ENCODE results near the gene ATR. TPM values are rescaled to one million over a fixed set of nuclear protein-coding genes. Genes with fewer than 3 reads are reported as not detected.
"Not testable (repeated sequence)": the region's sequence is repeated elsewhere in the genome, so short reads cannot be mapped to it uniquely, and the experiment has no call there.

Gene ATR
- total RNA-seq, 1 experiment from 2014 or later, result 33.3 TPM

- Histone ChIP-seq H3K27ac (no peak overlapping the region), H3K9me3 (ENCODE audit: insufficient read depth, low read depth) (no peaks in the 10 kb centered on the region), H2AFZ (no peak overlapping the region), H3K27me3 (ENCODE audit: insufficient read depth, low read depth) (no peaks in the 10 kb centered on the region), H3K4me3 (peak overlapping the region; percentile 80), H4K20me1 (ENCODE audit: insufficient read depth) (no peaks in the 10 kb centered on the region), H3K4me2 (peak overlapping the region; percentile 84), H3K36me3 (ENCODE audit: low read depth) (peaks cover 10% of the 10 kb centered on the region; the same call in 1 of the 2 replicates), H3F3A (ENCODE audit: insufficient read depth, low read depth) (peaks cover 22% of the 10 kb centered on the region), H3K79me2 (ENCODE audit: low read depth) (peaks cover 66% of the 10 kb centered on the region), H3K4me1 (replicated peaks; ENCODE audit: insufficient read depth) (peaks cover 27% of the 10 kb centered on the region), H3K9me2 (ENCODE audit: insufficient read depth) (no peaks in the 10 kb centered on the region)
- ChIA-PET POLR2A (ENCODE audit: unreplicated experiment) (interaction anchor here (0.6 kb wide), 1 partner anchor 120 kb away, joined by 14 read pairs; no protein-coding TSS in a partner anchor), CTCF (no interaction called here)
- BruUV-seq (replicated peaks), result no TSS peak
- intact Hi-C loops (cut with micrococcal nuclease; ENCODE audit: unreplicated experiment), result loop anchor here (2.0 to 10.0 kb wide), 4 partner anchors 55 to 556 kb away; partner anchors contain the start of genes ATR and U2SURP
- TF ChIP-seq, protein P1, sequence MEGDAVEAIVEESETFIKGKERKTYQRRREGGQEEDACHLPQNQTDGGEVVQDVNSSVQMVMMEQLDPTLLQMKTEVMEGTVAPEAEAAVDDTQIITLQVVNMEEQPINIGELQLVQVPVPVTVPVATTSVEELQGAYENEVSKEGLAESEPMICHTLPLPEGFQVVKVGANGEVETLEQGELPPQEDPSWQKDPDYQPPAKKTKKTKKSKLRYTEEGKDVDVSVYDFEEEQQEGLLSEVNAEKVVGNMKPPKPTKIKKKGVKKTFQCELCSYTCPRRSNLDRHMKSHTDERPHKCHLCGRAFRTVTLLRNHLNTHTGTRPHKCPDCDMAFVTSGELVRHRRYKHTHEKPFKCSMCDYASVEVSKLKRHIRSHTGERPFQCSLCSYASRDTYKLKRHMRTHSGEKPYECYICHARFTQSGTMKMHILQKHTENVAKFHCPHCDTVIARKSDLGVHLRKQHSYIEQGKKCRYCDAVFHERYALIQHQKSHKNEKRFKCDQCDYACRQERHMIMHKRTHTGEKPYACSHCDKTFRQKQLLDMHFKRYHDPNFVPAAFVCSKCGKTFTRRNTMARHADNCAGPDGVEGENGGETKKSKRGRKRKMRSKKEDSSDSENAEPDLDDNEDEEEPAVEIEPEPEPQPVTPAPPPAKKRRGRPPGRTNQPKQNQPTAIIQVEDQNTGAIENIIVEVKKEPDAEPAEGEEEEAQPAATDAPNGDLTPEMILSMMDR (conservative IDR thresholded peaks at IDR 0.05), result no peak
- TF ChIP-seq EZH2 (IDR thresholded peaks at IDR 0.05; ENCODE audit: low read depth), result no peak
- DNase-seq, result no peak
Observed at GRCh38 chr3:142445816-142446254, 132.7 kb downstream of the ATR start.

- H3K9me2 ChIP-seq (ENCODE audit: insufficient read depth), result no peaks in the 10 kb centered on the region
- ChIA-PET POLR2A (ENCODE audit: unreplicated experiment) (no interaction called here), CTCF (no interaction called here)
- TF ChIP-seq, protein P1 (conservative IDR thresholded peaks at IDR 0.05), result no peak
- no peak for TF ChIP-seq EZH2 (IDR thresholded peaks at IDR 0.05; ENCODE audit: low read depth)
- H3F3A ChIP-seq (ENCODE audit: insufficient read depth, low read depth), result peaks cover 25% of the 10 kb centered on the region
- intact Hi-C loops (cut with micrococcal nuclease; ENCODE audit: unreplicated experiment), result loop anchor here (10.0 kb wide), 2 partner anchors 130 to 320 kb away; partner anchors contain the start of gene ATR
- no TSS peak for BruUV-seq (replicated peaks)
- no peak for DNase-seq
- H3K4me2 ChIP-seq, result no peak overlapping the region
- no peak overlapping the region for H3K27ac ChIP-seq
- no peaks in the 10 kb centered on the region for H4K20me1 ChIP-seq (ENCODE audit: insufficient read depth)
- H3K79me2 ChIP-seq (ENCODE audit: low read depth), result peaks cover 74% of the 10 kb centered on the region
- H3K4me1 ChIP-seq (replicated peaks; ENCODE audit: insufficient read depth), result peaks cover 36% of the 10 kb centered on the region
- H3K9me3 ChIP-seq (ENCODE audit: insufficient read depth, low read depth), result no peaks in the 10 kb centered on the region
- no peak overlapping the region for H2AFZ ChIP-seq
- H3K27me3 ChIP-seq (ENCODE audit: insufficient read depth, low read depth), result no peaks in the 10 kb centered on the region
- H3K4me3 ChIP-seq, result no peak overlapping the region
- H3K36me3 ChIP-seq (ENCODE audit: low read depth), result no peaks in the 10 kb centered on the region
Observed at GRCh38 chr3:142444343-142444742, 134.2 kb downstream of the ATR start.

DNA sequence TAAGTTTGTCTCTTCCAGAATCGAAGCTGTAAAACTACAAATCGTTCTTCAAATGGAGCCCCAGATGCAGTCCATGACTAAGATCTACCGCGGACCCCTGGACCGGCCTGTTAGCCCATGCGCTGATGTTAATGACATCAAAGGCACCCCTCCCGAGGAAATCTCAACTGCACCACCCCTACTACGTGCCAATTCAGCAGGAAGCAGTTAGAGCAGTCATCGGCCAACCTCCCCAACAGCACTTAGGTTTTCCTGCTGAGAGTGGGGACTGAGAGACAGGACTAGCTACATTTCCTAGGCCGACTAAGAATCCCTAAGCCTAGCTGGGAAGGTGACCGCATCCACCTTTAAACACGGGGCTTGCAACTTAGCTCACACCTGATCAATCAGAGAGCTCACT lies 135.5 kb downstream of the ATR start:
- H3F3A ChIP-seq (ENCODE audit: insufficient read depth, low read depth), result peaks cover 23% of the 10 kb centered on the region
- peaks cover 44% of the 10 kb centered on the region for H3K4me1 ChIP-seq (replicated peaks; ENCODE audit: insufficient read depth)
- H3K27ac ChIP-seq; BruUV-seq (replicated peaks); H4K20me1 ChIP-seq (ENCODE audit: insufficient read depth); CTCF ChIA-PET; H2AFZ ChIP-seq; H3K4me2 ChIP-seq; DNase-seq; H3K9me3 ChIP-seq (ENCODE audit: insufficient read depth, low read depth); POLR2A ChIA-PET (ENCODE audit: unreplicated experiment); H3K36me3 ChIP-seq (ENCODE audit: low read depth); H3K9me2 ChIP-seq (ENCODE audit: insufficient read depth); H3K4me3 ChIP-seq; H3K27me3 ChIP-seq (ENCODE audit: insufficient read depth, low read depth): not testable (repeated sequence)
- intact Hi-C loops (cut with micrococcal nuclease; ENCODE audit: unreplicated experiment), result loop anchor here (10.0 kb wide), 2 partner anchors 132 to 318 kb away; partner anchors contain the start of gene ATR
- H3K79me2 ChIP-seq (ENCODE audit: low read depth), result peaks cover 83% of the 10 kb centered on the region

GRCh38 chr3:142439499-142440220 lies 138.9 kb downstream of the ATR start:
- peaks cover 85% of the 10 kb centered on the region for H3K79me2 ChIP-seq (ENCODE audit: low read depth)
- H4K20me1 ChIP-seq (ENCODE audit: insufficient read depth); H3K9me2 ChIP-seq (ENCODE audit: insufficient read depth); H3K36me3 ChIP-seq (ENCODE audit: low read depth); H3K27me3 ChIP-seq (ENCODE audit: insufficient read depth, low read depth); BruUV-seq (replicated peaks); H3K9me3 ChIP-seq (ENCODE audit: insufficient read depth, low read depth); H2AFZ ChIP-seq; POLR2A ChIA-PET (ENCODE audit: unreplicated experiment); CTCF ChIA-PET: not testable (repeated sequence)
- H3K27ac ChIP-seq, result peak overlapping the region; percentile 69
- intact Hi-C loops (cut with micrococcal nuclease; ENCODE audit: unreplicated experiment), result loop anchor here (1.0 to 10.0 kb wide), 3 partner anchors 9 to 315 kb away; partner anchors contain the start of genes ATR and XRN1
- DNase-seq, result peak; percentile 84 to 85
- H3F3A ChIP-seq (ENCODE audit: insufficient read depth, low read depth), result peaks cover 21% of the 10 kb centered on the region
- H3K4me1 ChIP-seq (replicated peaks; ENCODE audit: insufficient read depth), result peaks cover 35% of the 10 kb centered on the region
- peak overlapping the region; percentile 88 for H3K4me2 ChIP-seq
- H3K4me3 ChIP-seq, result peak overlapping the region; percentile 54; the same call in 1 of the 2 replicates

DNA sequence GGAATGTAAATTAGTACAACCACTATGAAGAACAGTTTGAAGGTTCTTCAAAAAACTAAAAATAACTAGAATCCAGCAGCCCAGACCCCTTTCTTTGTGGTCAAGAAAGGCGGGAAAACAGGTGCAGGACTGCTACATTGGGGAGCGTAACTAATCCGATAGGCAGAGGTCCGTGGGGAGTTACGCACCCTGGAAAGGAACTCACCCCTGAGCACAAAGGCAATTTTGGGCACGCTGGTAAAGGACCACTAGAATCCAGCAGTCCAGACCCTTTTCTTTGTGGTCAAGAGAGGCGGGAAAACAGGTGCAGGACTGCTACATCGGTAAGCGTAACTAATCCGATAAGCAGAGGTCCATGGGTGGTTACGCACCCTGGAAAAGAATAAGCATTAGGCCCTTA lies 140.4 kb downstream of the ATR start:
- DNase-seq; H3K9me2 ChIP-seq (ENCODE audit: insufficient read depth); H3K36me3 ChIP-seq (ENCODE audit: low read depth); H3K9me3 ChIP-seq (ENCODE audit: insufficient read depth, low read depth); intact Hi-C loops (cut with micrococcal nuclease; ENCODE audit: unreplicated experiment); BruUV-seq (replicated peaks); H4K20me1 ChIP-seq (ENCODE audit: insufficient read depth); H3K27me3 ChIP-seq (ENCODE audit: insufficient read depth, low read depth); POLR2A ChIA-PET (ENCODE audit: unreplicated experiment); H3K4me2 ChIP-seq; CTCF ChIA-PET; H2AFZ ChIP-seq; H3K4me3 ChIP-seq; H3K27ac ChIP-seq: not testable (repeated sequence)
- Histone ChIP-seq H3F3A (ENCODE audit: insufficient read depth, low read depth) (peaks cover 23% of the 10 kb centered on the region), H3K4me1 (replicated peaks; ENCODE audit: insufficient read depth) (peaks cover 35% of the 10 kb centered on the region), H3K79me2 (ENCODE audit: low read depth) (peaks cover 76% of the 10 kb centered on the region)

Data from PC-9 (cell line).